Medulla oblongata (tissue), 1 donor: Measurements from ENCODE around the gene ANG.
"Not testable (repeated sequence)": the region's sequence is repeated elsewhere in the genome, so short reads cannot be mapped to it uniquely, and the experiment has no call there.

Source experiments
- DNase-seq: peaks from one replicate; pipeline ENCODE4 v3.0.0-alpha.2; 2015; ENCODE audit errors: extremely low spot score

The ANG gene

GRCh38 chr14:20688167-20688839 lies at the start of gene ANG:
TSS of gene ANG (plus strand) at chr14:20688764. CDS start at chr14:20693565, 4,801 bp downstream.
- DNase-seq = no peak

- DNase-seq = no peak
Measured at GRCh38 chr14:20641591-20641990, 47.0 kb upstream of the ANG start, which contains the start of gene OR6S1. TSS of gene OR6S1 (minus strand) at chr14:20641691. CDS start at chr14:20641691, 0 bp downstream.

DNA sequence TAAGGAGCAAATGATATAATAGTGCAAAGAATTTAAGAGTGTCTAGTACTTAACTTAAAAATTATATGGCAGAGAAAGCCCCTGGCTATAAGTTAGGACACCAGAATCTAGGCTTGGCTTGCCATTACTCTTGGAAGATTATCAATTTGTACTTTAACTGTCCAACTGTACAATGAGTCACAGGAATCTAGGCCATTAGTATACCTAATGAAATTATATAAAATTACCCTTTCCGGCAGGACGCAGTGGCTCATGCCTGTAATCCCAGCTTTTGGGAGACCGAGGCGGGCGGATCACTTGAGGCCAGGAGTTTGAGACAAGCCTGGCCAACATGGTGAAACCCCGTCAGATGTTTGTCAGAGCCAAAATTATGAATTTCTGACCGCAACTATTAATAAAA lies 46.4 kb upstream of the ANG start:
- DNase-seq = no peak

- not testable (repeated sequence) for DNase-seq
Measured at GRCh38 chr14:20642755-20643154, 45.8 kb upstream of the ANG start.

GRCh38 chr14:20644520-20644919 lies 44.0 kb upstream of the ANG start:
- no peak for DNase-seq

- DNase-seq = no peak
Measured at GRCh38 chr14:20645481-20645880, 43.1 kb upstream of the ANG start.

GRCh38 chr14:20652996-20653975 lies 35.3 kb upstream of the ANG start:
- no peak for DNase-seq

DNA sequence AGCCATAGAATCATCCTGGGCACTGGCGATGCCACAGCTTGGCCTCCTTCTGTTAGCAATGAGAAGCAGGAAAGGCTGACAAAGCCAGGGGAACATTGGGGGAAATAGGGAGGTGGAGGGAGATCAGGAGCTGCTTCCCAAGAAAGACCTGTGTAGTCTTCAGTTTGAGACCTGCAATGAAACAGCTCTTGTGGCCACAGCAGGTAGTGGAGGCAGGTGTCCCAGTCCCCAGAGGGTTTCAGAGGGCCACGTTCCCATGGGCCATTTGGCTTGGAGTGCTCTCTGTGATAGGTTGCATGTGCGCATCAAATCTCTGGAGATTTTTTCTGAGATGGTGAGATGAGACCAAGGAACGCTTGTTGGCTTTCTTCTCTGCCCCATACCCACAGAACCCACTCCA lies 32.7 kb upstream of the ANG start:
- DNase-seq = no peak

- DNase-seq = no peak
Measured at GRCh38 chr14:20656274-20656673, 32.3 kb upstream of the ANG start.

DNA sequence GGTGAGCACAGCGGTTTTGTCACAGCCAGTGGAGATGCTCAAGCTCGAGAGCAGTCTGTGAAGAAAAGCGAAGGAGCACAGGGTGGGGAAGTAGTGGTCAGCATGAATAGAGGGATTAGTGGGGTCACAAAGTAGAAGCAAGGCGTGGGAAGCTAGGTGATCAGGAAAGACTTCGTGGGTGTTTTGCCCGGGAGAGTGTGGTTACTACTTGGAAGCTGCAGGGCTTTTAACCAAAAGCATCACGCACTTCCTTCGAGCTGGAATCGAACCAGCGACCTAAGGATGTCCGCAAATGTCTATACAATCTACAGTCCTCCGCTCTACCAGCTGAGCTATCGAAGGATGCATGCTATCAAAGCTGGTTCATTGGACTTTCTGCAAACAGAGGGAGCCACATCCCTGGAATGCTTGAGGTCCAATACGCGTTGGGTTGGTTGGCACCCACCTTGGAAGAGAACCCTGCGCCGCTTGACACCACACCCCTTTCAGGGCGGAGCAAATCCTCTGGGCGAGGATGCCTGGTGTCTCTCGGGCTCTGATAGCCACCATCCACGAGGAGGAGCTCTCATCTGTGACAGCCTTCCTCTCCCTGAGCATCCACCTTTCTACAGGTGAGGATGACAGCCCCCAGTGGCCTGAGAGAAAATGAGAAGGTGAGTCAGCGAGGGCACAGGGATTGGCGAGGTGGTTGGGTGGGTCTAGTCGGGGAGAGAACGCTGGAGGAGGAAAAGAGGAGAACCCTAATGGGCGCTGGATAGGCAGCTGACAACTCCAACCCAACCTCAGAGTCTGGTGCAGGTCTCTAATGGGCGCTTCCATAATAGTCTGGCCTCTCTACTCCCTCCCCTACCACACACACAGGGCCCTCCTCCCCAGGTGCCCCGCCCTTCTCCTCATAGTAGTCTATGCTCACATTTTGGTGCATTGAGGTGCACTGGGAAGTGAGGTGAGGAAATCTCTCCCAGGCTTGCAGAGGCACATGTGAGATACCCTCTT lies 31.1 kb upstream of the ANG start:
- no peak for DNase-seq

- no peak for DNase-seq
Measured at GRCh38 chr14:20658246-20658645, 30.3 kb upstream of the ANG start.

GRCh38 chr14:20659336-20659735 lies 29.2 kb upstream of the ANG start:
- DNase-seq = no peak

GRCh38 chr14:20659813-20660395 lies 28.7 kb upstream of the ANG start:
- DNase-seq = no peak

- DNase-seq = no peak
Measured at GRCh38 chr14:20661197-20661596, 27.4 kb upstream of the ANG start.

DNA sequence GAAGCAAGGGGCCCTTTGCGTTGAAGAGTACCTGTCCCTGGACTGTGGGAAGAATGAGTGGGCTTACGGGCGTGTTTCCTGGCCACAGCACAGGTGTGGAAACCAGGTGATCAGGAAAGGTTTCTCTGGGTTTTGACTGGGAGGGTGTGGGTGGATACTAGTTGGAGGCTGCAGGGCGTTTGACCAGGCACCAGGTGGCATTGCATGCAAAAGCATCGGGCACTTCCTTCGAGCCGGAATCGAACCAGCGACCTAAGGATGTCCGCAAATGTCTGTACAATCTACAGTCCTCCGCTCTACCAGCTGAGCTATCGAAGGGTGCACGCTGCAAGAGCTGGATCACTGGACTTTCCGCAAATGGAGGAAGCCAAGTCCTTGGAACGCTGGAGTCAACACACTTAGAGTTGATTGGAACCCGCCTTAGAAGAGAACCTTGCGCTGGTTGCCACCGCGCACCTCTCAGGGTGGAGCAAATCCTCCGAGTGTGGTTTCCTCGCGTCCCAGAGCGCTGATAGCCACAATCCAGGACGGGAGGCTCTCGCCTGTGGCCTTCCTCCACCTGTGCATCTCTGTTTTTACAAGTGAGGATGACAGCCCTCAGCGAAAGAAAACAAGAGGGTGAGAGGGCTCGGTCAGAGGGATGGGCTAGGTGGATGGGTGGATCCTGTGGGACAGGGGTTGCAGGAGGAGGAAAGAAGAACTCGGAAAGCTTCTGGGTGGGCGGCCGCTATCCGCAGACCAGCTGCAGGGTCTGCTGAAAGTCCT lies 25.4 kb upstream of the ANG start:
- peak; percentile 70 for DNase-seq

- DNase-seq = not testable (repeated sequence)
Measured at GRCh38 chr14:20666400-20666961, 22.1 kb upstream of the ANG start.

- no peak for DNase-seq
Measured at GRCh38 chr14:20667957-20668356, 20.6 kb upstream of the ANG start.

GRCh38 chr14:20668969-20669368 lies 19.6 kb upstream of the ANG start:
- no peak for DNase-seq

DNA sequence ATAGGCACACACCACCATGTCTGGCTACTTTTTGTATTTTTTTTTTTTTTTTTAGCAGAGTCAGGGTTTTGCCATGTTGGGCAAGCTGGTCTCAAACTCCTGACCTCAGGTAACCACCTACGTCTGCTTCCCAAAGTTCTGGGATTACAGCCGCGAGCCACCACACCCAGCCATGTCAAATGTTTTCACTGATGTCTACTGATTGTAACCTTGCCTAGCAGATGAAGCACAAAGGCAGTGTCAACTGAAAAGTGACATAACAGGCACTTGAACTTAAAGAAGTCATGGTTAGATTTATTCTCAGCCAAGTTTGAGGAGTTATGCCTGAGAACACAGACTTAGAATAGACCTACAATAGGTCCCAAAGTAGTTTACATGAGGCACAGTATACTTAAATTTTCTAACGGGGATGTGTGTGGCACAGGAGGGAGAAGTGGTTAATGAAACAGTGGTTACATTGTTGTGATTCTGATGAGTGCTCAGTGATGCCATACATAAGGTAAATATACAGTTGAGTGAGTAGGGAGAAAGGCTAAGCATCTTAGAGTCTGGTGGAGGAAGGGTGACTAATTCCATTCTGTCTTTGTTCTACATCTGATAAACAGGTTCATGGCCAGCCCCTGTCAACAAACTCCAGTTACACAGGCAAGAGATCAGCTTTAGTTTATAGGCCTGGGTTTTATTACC lies 16.8 kb upstream of the ANG start:
- DNase-seq = no peak
